ENCODE data around the gene GIMAP8.

Gene GIMAP8

DNA sequence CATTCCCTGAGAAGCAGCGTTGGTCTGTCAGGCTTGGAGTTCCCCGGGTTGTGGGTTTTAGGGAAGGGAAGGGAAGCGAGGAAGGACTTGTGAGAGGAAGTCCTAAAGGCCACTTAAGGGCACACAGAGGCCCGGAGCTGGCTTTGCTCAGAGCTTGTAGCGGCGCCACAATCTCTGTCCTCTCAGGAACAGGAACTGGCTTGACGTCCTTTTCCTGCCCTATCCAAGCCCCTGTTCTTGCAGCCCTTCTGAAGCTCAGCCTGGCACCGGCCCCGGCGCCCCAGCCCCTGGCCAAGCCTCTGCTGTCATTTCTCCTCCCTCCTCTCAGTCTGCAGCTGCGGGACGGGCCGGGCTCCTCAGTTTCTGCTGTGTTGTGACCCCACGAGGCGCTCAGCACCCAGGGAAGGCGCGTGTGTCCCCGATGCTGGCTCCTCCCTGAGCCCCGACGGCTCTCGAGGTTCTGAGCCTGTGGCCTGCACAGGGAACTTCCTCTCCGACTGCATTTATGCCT lies at the start of gene GIMAP8:
GIMAP8 (plus strand) TSS at position 140 of the 511 bp plus-strand sequence. CDS start 16,069 bp downstream, outside the sequence.
- Histone ChIP-seq H3K4me3 (peak within 1 kb of the TSS; percentile 69), H3K27ac (peak within 1 kb of the TSS in 1 of 2 donors; percentile 82)
- TF ChIP-seq CTCF (IDR thresholded peaks at IDR 0.05): no peak
- DNase-seq (ENCODE audit: low spot score): no peak

DNA sequence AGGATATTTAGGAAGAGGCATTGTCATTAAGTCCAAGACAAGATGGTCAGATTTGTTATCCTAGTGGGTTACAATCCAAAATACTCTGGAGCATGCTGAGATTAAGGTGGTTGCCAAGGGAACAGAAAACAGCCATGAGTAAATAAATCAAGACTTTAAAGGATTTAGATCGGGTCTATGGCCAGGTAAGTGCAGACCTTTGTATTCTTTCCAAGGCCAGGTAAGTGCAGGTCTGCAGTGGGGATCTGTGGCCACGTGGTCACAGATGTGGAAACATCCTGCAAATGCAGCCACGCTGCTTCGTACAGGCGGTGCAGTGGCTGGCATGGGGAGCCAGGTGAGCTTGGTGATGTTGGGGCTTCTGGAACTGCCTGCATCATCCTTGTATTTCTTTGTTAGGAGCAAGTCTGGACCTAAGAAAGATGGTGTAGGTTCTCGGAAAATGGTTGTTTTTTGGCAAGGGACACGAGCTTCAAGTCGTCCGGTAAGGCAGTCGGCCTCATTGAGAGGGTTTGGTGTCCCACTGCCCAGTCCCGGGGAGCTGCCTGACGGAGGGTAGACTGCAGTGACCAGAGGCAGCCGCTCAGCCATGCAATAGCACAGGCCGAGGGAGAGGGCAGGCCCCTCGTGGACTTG lies 49.5 kb upstream of the GIMAP8 start:
- no peak for DNase-seq (ENCODE audit: low spot score)

GRCh38 chr7:150401424-150401790 lies 49.0 kb upstream of the GIMAP8 start:
- H3K4me3 ChIP-seq: no peak overlapping the region
- no peak for TF ChIP-seq CTCF (IDR thresholded peaks at IDR 0.05)
- no peak for DNase-seq (ENCODE audit: low spot score)
- H3K27ac ChIP-seq: no peak overlapping the region

More for the DNA sequence above, 49.5 kb upstream of the GIMAP8 start:
- Histone ChIP-seq H3K4me3 (no peak overlapping the region), H3K27ac (no peak overlapping the region)
- no peak for TF ChIP-seq CTCF (IDR thresholded peaks at IDR 0.05)

DNA sequence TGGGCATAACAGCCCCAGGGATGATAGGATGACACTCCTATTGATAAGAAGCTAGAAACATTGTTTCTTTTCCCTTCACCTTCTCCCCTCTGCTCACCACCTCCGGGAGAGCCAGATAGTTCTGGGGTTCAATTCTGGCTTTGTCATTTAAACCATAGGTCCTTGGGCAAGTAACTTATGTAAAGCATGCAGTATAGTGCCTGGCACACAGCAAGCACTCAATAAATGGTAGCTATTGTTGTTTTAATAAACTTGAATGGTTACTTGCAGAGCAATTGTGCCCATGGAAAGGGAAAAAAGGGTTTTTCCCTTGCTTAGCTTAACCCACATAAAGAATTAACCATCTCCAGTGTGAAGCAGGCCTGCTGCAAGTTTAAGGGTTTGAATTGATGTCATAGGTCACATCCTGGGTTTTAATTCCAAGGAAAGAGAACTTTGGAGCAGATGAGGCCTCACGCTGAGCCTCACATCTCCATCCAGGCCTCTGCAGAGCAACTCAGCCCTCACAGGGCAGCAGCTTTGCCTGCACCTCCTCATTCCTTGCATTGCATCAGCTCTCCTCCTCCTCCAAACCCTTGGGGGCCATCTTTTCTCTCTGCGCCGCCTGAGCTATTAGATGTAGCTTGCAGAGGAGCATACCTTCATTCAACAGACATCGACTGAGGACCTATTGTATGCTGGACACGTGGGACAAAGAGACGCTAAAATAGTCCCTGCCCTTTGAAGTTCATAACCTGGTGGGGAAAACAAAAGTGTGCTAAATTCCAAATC lies 48.4 kb upstream of the GIMAP8 start:
- TF ChIP-seq CTCF (IDR thresholded peaks at IDR 0.05): no peak
- Histone ChIP-seq H3K4me3 (no peak overlapping the region), H3K27ac (no peak overlapping the region)
- DNase-seq (ENCODE audit: low spot score): no peak

DNA sequence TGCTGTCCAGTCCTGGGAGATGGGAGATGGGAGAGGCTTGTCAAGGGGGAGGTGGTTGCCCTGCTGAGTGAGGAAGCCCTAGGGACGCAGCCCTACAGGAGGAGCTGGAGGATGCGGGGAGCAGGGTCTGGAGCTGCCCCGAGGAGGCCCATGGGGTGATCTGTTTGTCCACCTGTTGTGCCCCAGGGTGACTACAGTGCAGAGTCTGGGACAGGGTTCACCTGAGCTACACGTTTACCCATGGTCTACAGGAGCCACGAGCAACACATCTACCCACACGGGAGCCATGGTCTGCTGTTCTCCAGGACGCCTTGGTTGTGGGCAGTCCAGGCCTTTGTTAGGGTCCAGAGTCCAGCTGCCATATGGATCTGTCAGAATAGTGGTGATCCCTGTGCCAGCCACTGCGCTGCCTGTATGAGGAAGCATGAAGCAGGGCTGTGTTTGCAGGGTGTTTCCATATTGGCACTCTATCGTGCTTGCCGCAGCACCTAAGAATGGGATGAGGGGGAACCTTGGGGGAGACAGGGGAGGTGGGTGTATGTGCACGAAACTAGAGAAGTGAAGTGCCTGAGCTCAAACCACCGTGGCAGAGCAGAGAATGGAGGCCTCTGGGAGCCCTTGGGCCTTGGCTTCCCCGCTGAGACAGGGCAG lies 47.6 kb upstream of the GIMAP8 start:
- no peak for DNase-seq (ENCODE audit: low spot score)
- H3K4me3 ChIP-seq: no peak overlapping the region
- TF ChIP-seq CTCF (IDR thresholded peaks at IDR 0.05): no peak
- H3K27ac ChIP-seq: no peak overlapping the region

DNA sequence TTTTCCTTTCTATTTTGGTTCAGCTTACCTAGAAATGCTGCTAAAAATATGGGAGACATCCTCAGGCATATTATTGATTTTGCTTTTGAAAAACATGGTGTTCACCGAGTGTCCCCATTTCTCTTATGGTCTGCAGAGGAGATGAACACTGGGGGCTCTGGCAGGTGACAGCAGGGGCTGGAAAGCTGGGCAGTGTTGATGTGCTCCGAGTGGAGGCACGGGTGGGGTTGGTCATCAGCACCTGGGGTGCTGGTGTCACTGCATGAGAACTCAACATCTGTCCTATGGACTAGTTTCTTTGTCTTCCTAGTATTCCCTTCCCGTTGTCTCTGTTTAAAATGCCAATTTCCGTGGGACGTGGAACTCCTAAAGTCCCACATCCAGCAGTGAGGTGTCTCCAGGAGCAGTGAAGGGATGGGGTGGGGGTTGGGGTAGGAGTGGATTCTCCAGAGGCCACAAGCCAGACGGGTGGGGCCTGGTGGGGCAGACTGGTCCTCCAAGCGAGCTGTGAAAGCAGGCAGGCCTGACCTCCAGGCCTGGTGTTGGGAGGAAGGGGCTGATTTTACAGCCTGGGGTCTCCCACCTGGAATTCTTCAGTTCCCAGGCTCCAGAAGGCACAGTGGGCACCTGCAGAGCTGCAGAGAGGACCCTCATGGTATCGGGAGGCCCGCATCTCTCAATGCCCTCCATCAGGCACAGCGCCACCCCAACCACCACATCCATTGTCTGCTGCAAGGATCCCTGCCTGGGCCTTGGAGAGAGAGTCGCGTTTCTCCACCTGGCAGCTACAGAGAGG lies 46.9 kb upstream of the GIMAP8 start:
- no peak overlapping the region for H3K4me3 ChIP-seq

More for the DNA sequence above, 46.9 kb upstream of the GIMAP8 start:
- no peak for DNase-seq (ENCODE audit: low spot score)
- TF ChIP-seq CTCF (IDR thresholded peaks at IDR 0.05): no peak
- H3K27ac ChIP-seq: peak overlapping the region; percentile 89 to 92

Data from coronary artery (tissue), 2 donors.